Fibroblast of pulmonary artery (primary cell): Measurements from ENCODE around the gene GMDS.

Experiments
- DNase-seq: peaks from one replicate; pipeline ENCODE4 v3.0.0-alpha.2; 2010; ENCODE audit warnings: low read depth
- H3K4me3 ChIP-seq: replicated peaks from 2 replicates; pipeline ENCODE4 v1.5.1; 2011; ENCODE audit warnings: low read depth, mild to moderate bottlenecking, control low read depth, low read length, moderate library complexity
- CTCF ChIP-seq: IDR thresholded peaks from 2 replicates; pipeline ENCODE4 v1.5.1; 2011; ENCODE audit warnings: mild to moderate bottlenecking, control low read depth, low read length, inconsistent platforms; ENCODE audit errors: missing control alignments

Gene GMDS

GRCh38 chr6:1802491-1803395 lies 442.7 kb downstream of the GMDS start:
- no peak for TF ChIP-seq CTCF
- DNase-seq: no peak
- H3K4me3 ChIP-seq: no peak overlapping the region

GRCh38 chr6:1801401-1801800 lies 444.0 kb downstream of the GMDS start:
- no peak overlapping the region for H3K4me3 ChIP-seq
- DNase-seq: no peak
- TF ChIP-seq CTCF: no peak

DNA sequence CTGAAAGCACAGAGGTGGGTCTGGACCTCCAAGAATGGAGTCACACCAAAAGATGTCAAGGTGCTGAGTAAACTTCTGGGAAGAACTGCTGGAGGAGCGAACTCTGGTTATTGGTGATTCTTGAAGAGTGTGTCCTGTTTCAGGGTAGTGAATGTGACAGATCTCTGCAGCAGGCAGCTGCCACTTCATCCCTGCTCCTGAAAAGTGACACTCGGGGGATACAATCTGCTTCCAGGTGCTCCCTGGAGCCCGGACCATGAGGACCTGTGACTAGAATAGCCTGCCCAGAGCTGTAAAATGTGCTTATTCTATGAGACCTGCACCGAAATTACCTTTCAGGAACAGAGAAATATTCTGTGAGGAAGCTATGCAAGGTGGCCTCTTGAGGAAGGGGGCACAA lies 444.6 kb downstream of the GMDS start:
- no peak overlapping the region for H3K4me3 ChIP-seq
- TF ChIP-seq CTCF: no peak
- no peak for DNase-seq

GRCh38 chr6:1798965-1799325 lies 446.5 kb downstream of the GMDS start:
- no peak overlapping the region for H3K4me3 ChIP-seq
- no peak for DNase-seq
- TF ChIP-seq CTCF: no peak

- H3K4me3 ChIP-seq: no peak overlapping the region
- TF ChIP-seq CTCF: no peak
- DNase-seq: peak; percentile 31
Observed at GRCh38 chr6:1798303-1798964, 447.0 kb downstream of the GMDS start.

- TF ChIP-seq CTCF: no peak
- H3K4me3 ChIP-seq: no peak overlapping the region
- DNase-seq: peak; percentile 52
Observed at GRCh38 chr6:1797801-1798200, 447.6 kb downstream of the GMDS start.
